SHP77 treated with DMSO at 0.1 percent for 48 hours (cell line): ENCODE results near the gene PTPRD.
"Not testable (repeated sequence)": the region's sequence is repeated elsewhere in the genome, so short reads cannot be mapped to it uniquely, and the experiment has no call there.

Source experiments
- DNase-seq: peaks from one replicate; lab custom pipeline; 2025; lab: John Stamatoyannopoulos, UW

The PTPRD gene

DNA sequence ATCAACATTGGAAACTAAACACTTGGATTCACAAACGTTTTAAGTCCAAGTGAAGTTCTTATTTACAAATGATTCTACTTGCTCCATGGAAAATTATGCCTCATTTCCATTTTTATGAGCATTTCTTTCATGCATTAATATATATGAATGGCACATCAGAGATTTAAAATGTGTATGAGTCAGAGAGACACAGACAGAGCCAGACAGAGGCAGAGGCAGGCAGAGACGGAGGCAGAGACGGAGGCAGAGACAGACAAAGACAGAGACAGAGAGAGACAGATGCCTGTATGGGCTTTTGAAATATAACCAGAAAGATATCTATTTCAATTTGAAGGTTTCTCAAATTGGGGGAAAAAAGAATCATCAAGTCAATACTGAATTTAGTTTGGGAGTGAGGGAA lies 649.0 kb downstream of the PTPRD start:
- DNase-seq: no peak

DNA sequence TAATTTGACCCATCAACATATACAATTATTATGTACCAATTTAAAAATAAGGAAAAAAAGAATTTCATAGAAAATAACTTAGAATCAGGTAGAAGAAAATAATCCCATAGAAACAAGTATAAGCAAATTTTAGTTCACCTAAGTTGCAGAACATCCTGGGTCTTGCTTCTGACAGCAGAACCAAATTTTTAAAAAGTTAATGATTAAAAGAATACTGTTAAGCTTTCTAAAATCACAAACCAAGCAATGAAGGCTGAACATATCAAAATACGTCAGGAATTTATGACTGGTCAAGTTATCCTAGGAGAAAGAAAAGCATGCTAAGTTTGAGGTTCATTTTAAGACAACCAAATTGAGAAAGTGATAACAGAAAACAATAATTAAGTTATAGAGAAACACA lies 650.9 kb downstream of the PTPRD start:
- no peak for DNase-seq

DNA sequence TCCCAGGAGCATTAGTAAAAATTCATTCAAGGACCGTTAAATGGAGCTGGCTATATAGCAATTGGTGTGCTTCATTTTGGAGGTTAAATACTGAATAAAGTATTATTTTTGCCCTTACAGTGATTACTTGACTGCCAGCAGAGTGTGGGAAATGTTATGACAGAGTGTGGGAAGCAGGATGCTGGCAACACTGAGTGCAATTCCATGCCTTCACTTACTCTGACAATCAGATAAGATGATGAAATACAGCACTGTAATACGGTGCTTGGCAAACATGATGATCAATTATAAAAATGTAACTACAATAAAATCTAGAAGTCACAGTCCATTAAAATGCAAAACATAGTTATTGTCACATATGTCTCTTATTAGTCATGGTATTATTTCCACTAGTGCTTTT lies 651.3 kb downstream of the PTPRD start:
- DNase-seq: no peak

DNA sequence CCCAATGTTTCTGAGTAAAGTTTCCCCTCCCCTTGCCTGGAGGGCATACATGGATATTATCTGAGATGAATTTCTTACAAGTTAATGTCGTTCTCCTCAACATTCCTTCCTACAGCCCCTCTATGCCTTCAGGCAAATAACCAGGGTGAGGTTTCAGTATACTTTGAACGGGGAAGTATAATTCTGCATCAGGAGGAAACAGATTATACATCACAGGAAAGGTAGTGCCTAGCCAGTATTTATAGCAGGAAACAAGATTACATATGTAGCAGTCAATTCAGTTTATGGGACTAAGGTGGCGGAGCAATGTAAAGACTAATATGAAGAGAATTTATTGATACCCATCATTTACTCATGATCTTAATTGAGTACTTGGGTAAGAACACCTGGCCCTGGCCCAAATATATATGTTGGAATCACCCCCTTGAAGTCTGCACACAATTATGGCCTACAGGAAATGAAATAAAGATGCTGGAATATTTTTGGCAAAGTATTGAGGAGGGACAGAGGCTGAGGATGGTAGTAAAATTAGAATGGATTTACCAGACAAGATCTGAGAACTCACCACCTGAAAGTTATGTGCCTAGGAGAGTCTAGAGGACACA lies 661.1 kb downstream of the PTPRD start:
- DNase-seq: no peak

DNA sequence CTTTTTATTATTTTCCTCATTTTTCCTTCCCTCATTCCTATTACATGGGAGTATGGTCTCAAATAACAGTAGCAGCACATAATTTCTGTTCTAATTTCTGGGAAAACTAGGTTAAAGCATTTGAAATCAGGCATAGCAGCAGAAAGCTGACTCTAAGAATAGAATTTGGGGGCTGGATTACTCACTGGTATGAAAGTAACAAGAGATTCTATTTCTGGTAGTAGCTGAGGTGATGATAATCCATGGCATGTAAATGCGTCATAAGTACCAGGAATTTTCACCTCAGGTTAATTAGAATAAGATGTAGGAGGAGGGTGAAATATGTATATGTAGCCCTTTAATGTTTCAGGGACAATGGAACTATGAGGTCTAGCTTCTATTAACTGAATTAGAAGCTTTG lies 662.0 kb downstream of the PTPRD start:
- no peak for DNase-seq

DNA sequence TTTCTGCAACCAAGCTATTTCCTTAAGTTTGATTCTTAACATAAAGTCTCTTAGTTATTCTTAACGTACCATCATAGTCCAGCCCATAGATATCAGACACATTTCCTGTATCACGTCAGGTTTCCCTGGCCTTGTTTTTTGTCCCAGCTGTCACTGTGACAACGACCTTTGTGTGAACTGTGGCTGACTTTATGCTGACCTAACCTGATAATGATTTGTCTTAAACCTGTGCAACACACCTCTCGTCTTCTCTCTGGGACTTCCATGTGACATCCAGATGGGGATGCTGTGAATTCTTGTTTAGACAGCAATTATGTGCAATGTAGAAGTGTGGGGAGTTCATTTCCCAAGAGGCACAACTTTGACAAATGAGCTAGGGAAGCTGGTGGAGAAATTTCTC lies 662.8 kb downstream of the PTPRD start:
- DNase-seq: no peak

DNA sequence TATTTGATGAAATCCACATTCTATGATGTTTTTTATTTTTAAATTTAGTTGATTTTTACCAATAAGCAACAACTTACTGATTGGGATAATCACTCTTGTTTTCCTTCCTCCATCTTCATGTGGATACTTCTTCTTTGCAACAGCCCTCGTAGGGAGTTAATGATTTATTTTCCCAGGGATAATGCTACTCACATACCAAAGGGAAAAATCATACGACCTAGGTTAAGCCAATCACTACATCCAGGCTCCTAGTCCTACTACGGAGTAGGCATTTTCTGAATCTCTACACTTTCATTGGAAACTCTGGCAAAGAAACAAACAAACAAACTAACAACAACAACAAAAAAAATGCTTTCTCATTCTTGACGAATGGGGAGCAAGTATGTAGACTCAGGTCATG lies 663.4 kb downstream of the PTPRD start:
- no peak for DNase-seq

DNA sequence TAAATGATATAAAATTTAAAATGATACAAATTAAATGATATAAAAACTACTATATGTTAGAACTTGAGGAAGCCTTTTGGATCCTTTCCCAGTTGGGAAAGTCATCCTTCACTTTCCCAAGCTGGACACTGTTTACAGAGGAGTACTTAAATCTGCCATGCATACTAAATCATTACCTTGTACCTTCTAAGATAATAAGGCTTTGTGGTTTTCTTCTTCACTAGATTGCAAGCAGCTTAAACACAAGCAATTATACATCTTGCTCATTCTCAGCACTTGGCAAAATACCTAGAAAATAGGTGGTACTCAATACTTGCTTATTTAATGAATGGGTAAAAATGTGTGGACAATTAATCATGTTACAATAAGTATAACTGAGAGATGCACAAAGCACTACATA lies 666.8 kb downstream of the PTPRD start:
- no peak for DNase-seq

DNA sequence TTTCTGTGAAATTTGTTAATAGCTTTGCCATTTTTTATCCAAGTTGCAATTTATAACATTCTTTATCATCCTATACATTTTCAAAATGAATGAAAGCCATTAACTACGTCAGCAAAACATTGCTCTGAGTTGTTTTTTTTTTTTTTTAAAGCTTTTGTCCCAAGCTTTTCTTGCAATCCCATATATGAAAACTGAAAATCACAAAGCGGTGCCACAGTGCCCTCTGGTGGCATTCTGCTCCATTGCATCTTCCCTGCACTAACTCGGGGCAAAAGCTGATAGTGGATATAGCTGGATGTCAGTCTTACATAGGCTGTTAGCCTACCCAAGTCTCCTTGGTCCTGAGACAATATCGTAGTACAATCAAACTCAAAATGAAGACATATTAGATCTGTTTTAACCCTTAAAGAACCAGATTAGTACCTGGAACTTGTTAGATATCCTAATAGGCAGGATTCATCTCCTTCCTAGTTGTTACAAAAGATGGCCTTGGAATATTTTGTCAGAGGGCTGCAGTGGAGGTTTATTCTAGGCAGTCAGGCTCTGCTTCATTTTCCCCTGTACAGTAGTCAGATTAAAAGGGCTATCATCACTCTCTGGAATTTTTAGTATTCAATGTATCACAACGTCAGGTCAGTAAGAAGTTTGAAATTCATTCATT lies 669.9 kb downstream of the PTPRD start:
- DNase-seq: no peak

DNA sequence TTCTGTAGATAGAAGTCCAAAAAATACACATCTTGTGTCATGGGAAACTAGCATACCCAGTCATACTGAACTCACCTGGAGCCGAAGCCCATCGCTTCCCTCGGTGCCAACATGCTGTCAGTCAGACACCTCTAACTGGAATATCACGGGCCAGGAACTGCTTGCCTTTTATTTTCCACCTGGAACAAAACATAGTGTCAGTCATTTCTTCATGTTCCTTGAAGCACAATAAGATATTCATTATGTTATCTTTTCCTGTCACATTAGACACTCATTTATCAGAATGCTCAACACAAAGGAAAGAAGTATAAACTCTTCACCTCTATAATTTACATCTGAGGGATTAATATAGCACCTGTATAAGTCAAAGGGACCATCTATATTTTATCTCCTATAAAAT lies 674.4 kb downstream of the PTPRD start:
- DNase-seq: no peak

DNA sequence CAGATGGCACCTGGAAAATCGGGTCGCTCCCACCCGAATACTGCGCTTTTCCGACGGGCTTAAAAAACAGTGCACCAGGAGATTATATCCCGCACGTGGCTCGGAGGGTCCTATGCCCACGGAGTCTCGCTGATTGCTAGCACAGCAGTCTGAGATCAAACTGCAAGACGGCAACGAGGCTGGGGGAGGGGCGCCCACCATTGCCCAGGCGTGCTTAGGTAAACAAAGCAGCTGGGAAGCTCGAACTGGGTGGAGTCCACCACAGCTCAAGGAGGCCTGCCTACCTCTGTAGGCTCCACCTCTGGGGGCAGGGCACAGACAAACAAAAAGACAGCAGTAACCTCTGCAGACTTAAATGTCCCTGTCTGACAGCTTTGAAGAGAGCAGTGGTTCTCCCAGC lies 681.3 kb downstream of the PTPRD start:
- DNase-seq: not testable (repeated sequence)

DNA sequence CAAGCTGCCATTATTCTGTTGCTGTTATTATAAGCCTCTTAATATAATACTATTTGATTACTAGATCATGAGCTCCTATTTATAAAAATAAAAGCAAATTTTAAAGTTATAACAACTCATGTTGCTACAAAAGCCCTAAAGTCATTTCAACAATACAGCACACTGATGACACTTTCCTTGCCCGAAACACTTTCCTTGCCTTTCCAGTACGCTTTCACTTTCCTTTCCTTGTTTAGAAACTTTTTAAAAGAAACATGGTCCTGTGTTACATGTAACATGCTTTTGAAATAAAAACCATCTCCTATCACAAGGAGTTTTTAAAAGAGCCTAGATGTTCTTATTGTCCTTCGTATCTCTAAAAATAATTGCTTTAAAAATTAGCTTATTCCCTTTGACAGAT lies 688.4 kb downstream of the PTPRD start:
- DNase-seq: no peak

DNA sequence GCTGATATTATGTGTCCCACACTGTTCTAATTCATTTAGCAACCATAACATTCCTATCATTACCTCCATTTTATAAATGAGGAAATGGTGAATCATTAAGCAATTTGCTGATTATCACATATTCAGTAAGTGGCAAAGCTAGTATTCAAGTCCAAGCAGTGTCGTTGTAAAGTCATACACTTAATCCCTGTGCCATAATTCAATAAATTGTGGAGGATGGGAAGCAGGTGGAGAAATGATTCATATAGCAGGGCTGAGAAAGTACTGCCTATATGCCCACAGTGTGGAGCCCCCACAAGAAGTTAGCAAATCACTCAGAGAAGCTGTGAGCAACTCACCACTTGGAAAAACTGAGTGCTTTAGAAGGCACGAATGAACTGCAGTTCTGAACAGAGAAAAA lies 691.0 kb downstream of the PTPRD start:
- no peak for DNase-seq

DNA sequence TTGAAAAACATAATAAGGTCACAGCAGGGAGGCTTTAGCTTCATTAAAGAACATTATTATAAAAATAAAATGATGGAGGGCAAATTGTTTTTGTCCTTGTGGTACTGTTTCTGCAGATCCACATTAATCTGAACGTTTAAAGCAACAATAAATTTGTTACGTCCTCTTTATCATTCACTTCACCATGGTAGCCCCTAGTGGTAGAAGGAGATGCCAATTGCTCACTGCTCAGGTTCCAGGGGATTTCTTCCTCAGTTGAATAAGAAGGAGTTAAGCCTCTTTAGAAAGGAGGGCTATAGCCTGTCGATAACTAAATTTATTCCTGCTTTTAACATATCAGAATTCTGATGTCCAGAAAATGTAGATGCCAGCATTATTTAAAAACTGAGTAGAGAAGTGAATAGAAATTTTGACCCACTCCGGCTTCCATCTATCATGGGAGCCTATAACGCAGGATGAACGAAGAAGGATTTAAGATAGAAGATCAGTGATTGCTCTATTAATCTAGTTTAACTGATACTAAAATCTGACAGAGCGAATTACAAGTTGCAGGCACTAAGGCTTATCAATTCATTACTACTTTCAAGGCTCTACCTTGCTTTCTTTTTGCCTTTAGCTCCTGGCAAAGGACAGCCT lies 692.3 kb downstream of the PTPRD start:
- DNase-seq: no peak

DNA sequence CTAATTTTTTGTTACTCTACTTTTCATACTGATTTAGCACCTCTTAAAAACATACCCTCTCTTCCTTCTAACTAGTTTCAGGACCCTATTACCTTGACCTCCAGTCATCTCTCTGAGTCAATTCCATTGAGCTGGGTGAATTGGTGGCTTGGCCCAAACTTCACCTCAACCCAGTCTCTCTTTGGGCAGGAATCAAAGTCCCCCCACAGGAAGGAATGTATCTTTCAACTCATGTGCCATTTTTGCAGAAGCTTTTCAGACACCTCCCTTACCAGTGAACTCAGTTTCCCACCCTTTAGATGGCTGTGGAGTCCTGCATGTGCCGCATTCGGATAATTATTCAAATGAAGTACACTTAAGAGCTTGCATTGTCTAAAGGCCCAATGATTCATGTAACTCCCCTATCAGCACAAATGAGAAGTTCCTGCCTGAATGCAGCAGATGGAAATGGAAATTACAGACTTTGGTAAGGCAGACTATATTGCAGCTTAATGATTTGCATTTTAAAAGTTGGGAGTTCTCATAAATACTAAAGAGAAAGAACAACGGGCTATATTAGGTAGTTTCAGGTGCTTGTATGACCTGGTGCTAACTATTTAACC lies 693.5 kb downstream of the PTPRD start:
- DNase-seq: no peak

DNA sequence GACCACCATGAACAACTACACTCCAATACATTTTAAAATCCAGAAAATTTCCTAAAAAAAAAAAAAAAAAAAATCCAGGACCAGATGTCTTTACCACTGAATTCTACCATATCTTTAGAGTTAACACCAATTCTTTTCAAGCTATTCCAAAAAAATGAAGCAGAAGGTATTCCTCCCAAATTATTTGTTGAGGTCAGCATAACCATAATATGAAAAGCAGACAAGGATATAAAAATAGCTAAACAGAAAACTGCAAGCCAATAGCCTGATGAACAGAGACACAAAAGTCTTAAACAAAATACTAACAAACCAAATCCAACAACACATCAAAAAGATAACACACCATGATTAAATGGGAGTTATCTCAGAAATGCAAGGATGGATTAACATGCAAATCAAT lies 695.4 kb downstream of the PTPRD start:
- DNase-seq: no peak

DNA sequence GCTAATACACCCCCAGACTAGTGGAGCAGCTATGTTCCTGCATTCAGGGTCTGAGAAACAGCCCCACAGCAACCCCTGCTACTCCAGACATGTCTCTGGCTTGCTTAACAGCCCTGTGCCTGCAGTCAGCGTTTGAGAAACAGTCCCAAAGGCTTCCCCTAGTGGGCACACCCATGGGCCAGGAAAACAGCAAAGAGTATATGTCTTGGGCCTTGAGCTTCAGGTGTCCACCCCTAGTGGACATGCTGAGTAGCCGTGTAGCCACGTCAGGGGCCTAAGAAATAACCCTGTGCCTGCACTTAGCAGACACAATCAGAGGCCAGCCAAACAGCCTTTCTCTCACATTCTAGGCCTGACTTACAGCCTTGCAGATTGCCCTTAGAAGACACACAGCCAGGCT lies 698.6 kb downstream of the PTPRD start:
- DNase-seq: no peak

DNA sequence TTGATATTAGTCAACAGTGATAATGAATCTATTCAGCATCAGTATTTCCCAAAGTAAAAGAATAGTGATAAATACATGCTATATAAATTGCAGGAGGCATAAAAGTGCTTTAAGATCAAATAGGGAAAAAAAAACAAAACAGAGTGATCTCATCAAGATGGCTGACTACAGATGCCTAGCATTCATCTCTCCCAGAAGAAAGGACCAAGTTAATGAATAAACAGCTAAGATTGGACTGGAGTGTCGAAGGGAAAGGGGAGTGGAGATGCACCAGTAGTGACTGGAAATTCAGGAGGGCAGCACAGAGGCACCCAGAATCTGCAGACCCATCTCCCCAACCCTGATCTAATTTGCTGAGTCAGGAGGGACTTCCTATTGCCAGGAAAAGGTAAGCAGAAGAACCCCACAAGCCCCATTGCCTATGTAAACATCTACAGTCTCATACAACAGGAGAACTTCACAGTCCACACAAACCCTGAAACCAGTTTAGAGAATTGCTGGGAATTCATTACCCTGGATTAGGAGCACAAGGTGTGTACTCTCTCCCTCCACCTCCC lies 699.4 kb downstream of the PTPRD start:
- no peak for DNase-seq

DNA sequence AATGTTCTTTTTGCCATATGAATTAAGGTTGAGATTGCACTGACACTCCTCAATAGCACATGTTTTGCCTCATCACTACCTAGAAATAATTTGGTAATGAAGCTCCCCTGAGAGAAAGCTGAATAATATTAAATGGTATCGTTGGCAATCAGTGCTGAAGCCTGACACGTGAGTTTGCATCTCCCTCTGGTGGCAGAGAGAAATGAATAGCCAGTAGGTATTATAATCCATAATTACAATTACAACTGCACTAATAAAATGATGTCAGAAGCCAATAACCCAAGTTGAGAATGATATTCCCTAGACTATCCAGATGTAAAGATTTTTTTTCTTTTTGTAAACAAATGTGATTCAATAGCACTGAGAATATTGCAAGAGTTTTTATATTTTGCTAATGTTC lies 700.3 kb downstream of the PTPRD start:
- no peak for DNase-seq

DNA sequence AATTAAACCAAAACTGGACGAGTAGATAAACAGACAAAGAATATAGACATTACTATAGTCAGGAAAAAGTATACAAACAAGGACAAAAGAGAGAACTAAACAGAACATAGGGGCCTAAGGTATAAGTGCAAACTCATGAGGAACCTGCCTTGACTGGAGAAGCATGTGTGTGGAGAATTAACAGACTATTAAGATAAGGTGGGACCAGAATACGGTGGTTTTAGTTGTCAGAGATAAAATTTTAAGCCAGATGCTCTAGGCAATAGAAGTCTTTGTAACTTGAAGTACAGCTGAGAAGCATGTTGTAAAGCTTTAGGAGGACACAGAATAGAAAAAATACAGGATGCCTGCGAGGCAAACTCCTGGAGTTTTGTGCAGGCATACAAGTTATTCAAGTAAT lies 707.1 kb downstream of the PTPRD start:
- no peak for DNase-seq

DNA sequence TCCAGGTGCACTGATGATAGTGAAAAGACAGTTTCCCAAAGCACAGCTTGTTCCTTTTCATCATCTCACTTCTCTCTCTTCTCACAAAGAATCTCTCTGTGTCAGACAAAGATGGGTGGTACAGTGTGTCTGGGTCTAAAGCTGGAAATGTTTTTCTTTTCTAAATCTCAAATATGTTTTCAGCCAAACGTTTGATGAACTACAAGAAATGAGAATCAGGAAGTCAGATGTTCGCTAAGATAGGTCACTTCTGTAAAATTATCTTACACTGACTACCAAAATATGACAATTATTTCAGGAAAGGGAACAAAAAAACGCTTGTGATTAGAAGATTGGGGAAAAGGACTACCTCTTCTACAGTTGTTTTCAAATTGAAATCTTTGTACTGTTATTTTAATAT lies 708.8 kb downstream of the PTPRD start:
- DNase-seq: no peak

DNA sequence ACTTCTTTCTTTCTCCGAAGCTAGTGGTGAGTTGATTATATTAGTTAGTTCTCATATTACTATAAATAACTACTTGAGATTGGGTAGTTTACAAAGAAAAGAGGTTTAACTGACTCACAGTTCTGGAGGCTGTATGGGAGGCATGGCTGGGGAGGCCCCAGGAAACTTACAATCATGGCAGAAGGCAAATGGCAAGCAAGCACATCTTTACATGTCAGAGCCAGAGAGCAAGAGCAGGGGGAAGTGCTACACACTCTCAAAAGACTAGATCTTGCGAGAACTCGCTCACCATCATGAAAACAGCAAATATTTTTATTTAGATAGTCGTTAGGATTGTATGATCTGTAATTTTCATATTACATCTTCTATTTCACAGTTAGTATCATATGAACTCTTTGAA lies 711.2 kb downstream of the PTPRD start:
- DNase-seq: no peak

DNA sequence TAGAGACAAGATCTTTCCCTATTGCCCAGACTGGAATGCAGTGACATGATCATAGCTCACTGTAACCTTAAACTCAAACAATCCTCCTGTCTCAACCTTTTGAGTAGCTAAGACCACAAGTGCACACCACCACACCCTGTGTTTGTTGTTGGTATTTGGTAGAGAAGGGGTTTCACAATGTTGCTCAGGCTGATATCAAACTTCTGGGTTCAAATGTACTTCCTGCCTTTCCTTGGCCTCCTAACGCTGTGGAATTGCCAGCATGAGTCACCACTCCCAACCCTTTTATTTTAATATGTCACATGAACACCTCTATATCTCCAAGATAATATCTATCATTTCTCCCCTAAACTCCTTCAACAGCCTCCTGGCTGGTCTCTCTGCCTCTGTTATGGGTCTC lies 719.0 kb downstream of the PTPRD start:
- no peak for DNase-seq
